ENCODE measurements around the gene SETD1A. TPM values are rescaled to one million over a fixed set of nuclear protein-coding genes. Genes with fewer than 3 reads are reported as not detected.

SETD1A gene
- total RNA-seq (2014; rRNA removed; shearing (Covaris generic)): 7.7 and 9.8 TPM in 2 replicates

DNA sequence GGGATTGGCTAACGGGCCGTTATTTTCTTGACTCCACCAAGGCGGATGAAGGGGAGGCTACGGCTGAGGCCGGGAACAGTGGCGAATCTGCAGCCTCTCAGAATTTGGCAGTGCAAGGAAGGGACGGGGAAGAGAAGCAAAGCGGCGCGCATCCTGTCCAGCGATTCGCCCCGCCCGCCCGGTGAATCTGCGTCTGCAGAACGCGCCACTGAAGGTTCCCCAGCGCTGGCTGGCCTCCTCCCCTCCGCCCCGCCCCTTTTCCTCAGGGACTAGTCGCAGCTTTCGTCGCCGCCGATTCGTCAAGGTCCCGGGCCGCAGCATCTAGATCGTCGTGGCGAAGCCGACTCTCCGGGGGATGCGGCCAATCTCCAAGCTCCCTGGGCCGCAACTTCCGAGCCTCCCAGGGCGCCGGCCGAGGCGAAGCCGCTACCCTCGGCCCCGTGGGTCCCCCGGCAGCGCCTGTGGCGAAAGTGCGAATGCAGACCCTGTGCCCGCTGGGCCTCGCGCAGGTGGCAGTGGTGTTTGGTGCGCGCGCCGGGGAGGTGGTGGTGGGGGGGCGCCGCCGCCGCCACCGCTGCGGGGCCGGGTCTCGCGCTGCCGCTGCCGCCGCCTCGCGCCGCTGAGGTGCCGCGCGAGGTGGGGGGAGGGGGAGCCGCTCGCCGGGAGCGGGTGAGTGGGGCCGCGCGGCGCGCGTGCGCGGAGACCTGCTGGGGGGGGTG, at the start of gene SETD1A:
Gene SETD1A, plus strand, starts transcription at position 299 of the 719 bp plus-strand sequence. CDS start 978 bp downstream, outside the sequence.
- DNase-seq (ENCODE audit: low spot score): peak; percentile 93

DNA sequence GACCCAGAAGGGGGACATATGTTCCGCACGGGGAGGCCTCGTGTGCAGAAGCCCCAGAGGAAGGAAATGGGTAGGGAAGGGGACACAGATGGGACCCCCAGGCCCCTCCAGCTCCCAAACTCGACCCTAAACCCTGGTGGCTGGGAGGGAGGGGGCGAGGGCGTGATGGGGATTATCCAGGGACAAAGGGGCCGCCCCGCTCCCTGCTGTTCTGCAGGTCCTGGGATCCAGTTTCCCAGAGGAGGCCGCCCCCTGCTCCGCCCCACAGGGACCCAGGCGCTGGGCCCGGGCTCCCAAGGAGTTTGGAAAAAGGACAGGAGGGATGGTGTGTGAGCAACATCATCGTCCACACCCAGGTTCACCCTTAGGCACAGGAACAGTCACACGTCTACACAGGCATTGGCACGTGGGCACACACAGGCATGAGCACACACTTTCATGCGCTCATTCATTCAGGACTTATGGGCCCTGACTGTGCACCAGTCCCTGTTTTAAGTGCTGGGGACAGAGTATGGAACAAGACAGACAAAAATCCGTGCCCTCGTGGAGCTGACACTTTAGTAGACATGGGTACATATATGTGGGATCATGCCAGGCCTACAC, 47.0 kb upstream of the SETD1A start:
- DNase-seq (ENCODE audit: low spot score): no peak

DNA sequence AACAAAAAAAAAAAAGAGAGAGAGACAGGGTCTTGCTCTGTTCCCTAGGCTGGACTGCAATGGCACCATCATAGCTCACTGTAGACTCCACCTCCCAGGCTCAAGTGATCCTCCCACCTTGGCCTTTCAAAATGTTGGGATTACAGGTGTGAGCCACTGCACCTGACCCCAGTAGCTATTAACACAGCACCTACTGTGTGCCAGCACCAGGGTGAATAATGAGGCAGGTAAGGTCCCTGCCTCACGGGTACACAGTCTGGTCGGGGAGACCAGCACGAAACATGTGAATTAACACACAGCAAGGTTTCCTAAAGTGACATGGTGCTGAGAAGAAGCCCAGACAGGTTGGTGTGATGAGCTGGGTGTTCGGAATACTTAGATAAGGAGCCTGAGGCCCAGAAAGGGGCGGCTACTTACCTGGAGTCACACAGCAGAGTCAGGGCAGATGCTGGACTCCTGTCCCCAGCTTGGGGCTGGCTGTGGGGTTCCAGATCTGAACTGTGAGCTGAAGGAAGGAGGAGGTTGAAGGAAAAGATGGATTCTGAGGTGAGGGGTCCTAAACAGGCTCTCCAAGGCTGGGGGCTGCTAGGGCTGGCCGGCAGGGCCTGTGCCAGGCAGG, 44.7 kb upstream of the SETD1A start:
- DNase-seq (ENCODE audit: low spot score): no peak

DNA sequence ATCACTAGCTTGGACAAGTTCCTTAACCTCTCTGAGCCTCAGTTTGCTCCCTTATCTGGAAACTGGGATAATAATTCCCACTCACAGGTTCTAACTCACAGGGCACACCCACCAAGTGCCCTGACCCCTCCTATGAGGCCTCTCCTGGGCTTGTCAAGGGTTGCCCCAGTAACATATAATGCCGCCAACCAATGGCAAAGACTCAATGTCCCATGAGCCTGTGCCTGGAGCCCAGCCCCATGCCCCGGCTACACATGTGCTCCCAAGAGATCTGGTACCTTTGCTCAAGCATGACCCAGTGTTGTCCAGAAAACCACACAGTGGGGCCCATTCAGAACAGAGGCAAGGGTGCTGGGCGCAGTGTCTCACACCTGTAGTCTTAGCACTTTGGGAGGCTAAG, 42.7 kb upstream of the SETD1A start:
- DNase-seq (ENCODE audit: low spot score): no peak

DNA sequence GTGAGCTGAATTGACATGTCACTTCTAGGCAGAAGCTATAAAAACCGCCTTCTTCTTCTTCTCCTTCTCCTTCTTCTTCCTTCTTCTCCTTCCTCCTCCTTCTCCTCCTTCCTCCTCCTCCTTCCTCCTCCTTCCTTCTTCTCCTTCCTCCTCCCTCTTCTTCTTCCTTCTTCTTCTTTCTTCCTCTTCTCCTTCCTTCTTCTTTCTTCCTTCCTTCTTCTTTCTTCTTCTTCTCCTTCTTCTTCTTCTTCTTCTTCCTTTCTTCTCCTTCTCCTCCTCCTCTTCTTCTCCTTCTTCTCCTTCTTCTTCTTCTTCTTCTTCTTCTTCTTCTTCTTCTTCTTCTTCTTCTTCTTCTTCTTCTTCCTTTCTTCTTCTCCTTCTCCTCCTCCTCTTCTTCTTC, 38.9 kb upstream of the SETD1A start:
- no peak for DNase-seq (ENCODE audit: low spot score)

DNA sequence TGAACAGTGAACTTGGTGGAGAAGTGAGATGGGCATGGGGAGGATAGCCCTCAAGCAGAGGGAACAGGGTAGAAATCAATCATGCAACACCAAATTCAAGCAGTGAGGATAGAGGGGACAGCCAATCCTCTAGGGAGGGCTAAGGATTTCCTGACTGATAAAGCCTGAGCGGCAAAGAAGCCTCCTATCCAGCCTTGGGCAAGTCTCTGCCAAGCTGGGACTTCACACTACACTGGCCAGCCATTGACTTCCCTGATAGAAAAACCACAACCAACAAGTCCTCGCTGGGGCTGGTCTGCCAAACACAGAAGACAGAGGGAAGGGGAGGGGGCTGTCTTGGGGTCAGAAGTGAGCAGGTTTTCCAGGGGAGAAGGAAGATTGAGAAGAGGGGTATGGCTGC, 36.7 kb upstream of the SETD1A start:
- DNase-seq (ENCODE audit: low spot score): no peak

DNA sequence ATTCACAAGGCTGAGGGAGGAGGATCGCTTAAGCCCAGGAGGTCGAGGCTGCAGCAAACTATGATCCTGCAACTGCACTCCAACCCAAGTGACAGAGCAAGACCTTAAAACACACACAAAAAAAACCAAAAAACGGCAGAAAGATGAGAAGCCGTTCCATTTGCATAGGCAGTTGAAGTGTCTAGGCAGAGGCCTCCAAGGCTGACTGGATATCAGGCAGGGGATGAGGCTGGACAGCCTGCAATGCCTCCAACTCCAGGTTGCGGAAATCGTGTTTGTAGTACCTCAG, 36.2 kb upstream of the SETD1A start:
- DNase-seq (ENCODE audit: low spot score): no peak

DNA sequence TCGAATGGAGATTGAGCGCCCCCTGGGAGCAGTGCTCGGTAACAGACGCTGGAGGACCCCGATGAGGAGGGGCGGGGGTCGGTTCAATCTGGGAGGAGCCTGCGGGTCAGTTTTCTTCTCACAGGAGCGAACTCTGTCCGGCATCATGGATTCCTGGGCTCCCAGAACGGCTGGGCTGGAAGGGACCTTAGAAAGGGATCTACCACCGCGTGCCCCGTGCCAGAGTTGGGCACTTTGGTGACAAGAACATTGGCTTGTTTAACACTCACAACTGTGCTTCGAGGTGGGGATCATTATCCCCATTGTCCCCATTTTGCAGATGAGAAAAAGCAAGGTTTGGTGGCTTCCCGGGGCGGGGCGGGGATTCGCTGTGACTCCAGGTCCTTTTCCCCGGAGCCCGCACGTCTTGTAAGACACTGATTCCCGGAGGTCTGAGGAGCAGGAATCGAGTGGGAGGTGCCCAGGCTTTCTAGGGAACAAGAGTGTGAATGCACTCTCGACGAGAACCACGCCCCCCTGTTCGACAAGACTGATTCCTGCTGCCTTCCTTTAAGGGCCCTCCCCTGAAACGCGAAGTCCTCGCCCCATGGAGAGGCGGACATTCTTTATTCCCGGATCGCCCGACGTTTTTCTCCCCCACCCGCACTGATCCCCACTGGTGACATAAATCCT, 35.7 kb upstream of the SETD1A start:
- DNase-seq (ENCODE audit: low spot score): peak; percentile 86

DNA sequence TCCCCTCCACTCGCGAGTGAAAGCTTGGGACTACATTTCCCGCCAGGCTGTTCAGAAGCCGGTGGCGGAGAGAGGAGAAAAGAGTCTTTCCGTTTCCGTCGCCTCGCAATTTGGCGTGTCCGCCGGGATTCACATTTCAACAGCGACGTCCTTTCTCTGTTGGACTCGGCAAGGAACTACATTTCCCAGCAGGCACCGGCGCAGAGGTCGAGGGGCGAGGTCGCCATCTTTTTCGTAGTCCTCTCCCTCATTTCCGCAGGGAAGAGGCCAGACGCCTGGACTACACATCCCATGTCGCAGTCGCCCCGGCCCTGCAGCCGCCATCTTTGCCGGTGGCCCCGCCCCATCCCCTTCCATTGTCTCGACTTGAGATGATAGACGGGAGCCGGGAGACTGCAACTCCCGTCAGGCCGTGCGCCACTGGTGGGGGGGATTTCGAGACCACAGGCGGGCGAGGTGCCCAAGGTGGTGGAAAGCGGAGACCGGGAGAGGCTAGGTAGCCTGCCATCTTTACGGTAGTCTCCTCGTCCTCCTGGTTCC, 35.1 kb upstream of the SETD1A start:
- peak; percentile 98 for DNase-seq (ENCODE audit: low spot score)

DNA sequence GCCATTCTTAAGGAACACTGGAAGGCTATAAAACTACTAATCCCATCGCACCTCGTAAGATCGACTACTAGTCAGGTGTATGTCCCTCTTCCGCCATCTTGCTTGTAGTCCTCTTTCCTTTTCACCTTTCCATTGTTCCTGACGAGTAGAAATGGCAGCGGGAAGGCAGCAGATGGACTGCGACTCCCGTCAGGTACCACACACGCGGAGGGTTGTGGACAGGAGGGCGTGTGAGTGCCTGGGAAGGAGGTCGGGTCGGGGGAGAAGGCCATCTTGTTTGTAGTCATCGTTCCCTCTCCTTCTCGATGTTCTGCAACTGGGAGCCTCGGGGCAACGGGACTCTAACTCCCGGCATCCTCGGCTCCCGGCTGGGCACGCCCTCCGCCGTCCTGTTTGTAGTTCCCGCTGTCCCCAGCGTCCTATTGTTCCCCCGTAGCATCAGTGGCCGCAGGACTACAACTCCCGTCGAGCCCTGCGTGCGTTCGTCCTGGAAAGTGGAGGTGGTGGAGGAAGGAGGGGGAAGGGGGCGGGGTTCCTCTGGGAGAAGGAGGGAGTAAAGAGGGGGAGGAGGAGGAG, 34.5 kb upstream of the SETD1A start:
- DNase-seq (ENCODE audit: low spot score): peak; percentile 99

DNA sequence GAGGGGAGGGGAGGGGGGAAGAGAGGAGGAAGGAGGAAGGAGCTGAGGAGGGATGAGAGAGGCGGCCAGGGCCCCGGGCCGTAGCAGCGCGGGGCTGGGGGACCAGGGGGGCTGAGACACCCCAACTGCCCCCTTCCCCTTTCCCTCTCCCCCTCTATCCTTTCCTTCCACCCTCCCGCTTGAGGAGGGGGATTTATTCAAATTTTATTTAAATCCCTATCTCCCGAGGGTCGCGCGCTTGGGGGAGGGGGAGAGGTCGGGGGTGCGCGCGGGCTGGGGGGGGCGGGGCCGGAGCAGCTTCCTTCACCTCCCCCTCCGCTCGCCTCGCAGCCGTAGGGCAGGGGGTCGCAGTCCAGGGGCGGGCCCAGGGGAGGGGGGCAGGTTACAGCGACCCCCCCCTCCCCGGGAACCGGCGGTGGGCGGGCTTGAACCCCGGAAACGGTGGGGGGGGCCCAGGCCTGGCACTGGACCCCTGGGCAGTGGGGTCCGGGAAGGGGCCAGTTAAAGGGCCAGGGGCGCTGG, 33.9 kb upstream of the SETD1A start, which contains the start of gene FBXL19:
Gene FBXL19, plus strand, starts transcription at position 19 of the 522 bp plus-strand sequence. CDS start 2,183 bp downstream, outside the sequence.
- no peak for DNase-seq (ENCODE audit: low spot score)

DNA sequence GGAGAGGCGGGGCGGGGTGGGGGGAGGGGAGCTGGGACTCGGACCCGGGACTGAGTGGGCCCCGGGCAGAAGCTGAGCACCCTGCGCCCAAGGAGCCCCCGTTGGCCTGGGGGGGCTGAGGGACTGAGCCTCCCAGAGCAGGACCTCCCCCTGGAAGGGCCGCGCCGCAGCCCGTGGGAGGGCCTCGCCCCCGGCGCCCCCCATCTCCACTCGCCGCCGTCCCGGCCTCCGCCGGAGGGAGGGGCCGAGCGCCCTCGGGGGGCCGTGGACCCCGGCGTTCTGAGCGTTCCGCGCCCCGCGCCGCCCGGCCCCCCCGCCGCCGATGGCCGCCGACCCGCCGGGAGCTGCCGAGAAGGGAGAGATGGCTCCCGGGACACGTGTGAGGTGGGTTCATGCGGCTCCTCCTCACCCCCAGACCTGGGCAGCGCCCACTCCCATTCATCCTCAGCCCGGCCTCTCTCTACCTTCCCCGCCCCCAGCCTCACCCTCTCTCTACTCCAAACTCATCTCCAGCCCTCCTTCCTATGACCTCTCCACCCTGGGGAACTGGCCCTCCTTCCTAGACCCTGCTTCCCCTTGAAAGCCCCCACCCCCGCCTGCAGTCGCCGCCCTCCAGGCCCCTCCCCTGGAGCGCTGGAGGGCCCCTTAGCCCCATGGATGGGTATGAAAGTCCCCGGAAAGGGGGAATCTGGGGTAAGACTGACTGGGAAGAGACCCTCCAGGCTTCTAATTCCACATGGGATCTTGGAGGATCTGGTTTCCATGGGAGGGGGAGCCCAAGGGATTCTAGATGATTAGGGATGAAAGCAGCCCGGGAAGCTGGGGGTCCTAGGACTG, 33.3 kb upstream of the SETD1A start:
- no peak for DNase-seq (ENCODE audit: low spot score)

DNA sequence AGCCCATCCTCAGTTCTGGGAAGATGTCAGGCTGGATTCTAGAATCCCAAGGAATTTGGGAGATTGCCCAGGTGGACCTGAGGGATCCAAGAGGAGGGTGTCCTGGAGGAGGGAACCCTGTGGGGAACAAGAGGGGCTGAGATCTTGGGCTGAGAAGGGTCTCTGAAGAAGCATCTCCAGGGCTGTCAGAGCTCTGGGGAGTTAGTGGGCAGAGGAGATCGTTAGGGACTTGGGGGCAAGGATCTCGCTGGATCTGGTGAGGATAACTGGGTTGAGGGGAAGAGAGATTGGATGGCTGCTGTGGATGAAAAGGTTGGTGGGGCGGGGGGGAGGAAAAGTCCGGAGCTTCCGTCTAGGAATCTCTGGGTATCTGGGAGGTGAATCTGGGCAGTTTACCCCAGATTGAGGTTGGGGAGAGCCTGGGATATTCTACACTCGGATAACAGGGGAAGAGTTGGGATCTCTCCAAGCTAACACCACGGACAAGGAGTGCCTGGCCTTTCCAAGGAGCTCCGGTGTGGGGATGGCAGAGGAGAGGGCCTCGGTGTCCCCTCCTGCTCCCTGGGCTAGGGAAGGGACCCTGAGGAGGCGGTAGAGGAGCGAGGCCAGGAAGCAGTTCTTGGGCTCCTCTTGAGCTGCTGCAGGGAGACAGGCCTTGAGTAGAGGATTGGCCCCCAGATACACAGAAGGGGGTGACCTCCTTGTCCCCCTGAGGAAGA, 32.5 kb upstream of the SETD1A start:
- DNase-seq (ENCODE audit: low spot score): no peak

DNA sequence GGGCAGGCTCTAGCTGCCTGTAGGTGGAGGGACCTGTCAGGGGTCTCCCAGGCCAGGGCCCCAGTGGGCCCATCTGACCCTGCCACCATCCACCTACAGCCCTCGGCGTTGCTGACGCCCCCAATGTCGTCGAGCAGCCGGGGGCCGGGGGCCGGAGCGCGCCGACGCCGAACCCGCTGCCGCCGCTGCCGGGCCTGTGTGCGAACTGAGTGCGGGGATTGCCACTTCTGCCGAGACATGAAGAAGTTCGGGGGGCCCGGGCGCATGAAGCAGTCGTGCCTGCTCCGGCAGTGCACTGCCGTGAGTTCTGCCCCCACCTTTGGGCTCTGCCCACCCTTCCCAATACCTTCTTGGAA, 31.9 kb upstream of the SETD1A start:
- no peak for DNase-seq (ENCODE audit: low spot score)

DNA sequence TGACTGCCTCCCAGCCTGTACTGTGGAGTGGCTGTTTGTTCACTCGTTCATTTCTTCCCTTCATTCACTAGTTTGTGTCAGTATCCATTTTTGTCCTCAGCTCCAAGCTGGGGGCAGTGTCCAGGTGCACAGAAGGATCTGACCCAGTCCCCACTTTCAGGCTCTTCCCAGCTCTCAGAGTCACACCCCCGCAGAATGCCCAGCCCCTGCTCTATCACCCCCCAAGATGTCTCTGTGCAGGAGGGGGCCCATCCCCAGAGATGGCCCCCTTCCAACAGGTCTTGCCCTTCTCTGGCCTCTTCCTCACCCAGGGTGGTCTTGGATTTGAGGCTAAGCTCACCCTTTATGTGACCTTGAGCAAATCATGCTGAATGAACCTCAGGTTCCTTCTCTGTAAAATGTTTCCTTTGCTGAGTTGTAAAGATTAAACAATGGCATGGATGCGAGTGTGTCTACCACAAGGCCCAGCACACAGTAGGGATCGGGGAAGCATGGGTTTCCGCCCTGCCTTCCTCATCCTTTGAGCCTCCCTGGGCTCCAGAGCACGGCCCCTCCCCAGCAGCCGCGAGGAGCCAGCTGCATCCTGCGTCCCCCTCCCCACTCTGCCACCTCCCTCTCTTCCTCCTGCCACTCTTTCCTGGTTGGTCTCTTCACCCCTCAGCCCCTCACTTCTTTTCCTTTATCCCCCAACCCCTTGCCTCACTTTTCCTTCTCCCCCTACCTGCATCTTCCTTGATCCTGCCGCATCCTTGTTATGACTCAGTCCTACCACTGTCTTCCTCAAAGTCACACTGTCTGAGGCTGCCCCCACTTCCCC, 31.4 kb upstream of the SETD1A start:
- DNase-seq (ENCODE audit: low spot score): no peak

DNA sequence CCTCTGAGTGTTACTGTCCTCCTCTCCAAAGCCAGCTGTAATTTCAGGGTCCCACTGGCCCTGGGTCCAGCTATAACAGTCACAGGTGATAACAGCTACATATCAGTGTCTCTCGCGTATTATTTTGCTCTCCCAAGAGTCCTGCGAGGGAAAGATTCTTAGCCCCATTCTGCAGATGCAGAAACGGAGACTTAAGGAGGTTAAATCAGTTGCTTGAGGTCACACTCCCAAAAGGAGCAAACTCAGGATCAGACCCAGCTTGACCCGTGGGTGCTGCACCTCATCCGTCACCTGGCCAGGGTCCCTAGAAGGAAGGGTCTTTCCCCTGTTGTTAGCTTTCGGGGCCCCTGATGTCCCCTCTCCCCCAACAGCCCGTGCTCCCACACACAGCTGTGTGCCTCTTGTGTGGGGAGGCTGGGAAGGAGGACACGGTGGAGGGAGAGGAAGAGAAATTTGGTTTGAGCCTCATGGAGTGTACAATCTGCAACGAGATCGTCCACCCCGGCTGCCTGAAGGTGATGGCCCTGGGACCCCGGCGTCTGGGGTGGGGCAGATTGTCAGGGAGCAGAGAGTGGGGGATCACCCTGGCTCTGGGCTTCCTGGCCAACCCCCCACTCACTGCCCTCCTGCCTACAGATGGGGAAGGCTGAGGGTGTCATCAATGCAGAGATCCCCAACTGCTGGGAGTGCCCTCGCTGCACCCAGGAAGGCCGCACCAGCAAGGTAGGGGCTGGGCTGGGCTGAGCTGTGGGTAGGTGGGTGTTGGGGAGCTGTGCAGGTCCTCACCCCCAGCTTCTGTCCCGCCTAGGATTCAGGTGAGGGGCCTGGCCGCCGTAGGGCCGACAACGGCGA, 30.4 kb upstream of the SETD1A start:
- no peak for DNase-seq (ENCODE audit: low spot score)

DNA sequence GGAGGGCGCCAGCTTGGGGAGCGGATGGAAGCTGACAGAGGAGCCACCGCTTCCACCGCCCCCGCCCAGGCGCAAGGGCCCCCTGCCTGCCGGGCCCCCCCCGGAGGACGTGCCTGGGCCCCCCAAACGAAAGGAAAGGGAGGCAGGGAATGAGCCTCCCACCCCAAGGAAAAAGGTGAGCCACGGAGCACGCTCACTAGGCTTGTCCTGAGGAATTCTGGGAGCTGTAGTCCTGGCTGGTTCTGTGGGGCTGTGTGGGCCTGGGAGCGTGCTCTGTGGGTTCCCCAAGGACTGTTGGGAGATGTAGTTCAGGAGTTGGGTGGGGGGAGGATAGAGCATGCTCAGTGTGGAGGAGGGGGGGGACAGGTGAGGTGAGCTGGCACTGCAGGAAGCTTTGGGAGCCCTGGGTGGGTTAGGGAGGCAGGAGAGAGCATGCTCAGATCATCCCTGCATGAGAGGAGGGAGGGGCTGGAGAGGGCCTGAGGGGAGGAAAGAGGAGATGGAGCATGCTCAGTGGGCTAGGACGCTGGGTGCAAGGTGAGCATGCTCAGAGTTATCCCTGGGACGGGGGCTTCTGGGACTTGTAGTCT, 29.7 kb upstream of the SETD1A start:
- DNase-seq (ENCODE audit: low spot score): peak; percentile 56

DNA sequence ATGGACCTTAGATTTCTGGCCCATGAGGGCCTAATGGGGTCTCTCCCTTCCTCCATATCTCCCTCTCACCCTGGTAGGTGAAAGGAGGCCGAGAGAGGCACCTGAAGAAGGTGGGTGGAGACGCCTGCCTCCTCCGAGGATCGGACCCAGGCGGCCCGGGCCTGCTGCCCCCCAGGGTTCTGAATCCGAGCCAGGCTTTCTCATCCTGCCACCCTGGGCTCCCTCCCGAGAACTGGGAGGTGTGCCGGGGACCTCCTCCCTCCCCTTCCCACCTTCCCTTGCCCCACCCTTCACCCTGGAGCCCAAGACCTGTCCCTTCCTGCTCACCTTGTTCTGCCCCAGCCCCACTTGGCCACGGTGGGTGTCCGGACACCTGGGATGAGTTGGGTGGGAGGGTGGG, 29.2 kb upstream of the SETD1A start:
- no peak for DNase-seq (ENCODE audit: low spot score)

Measured in HT-29 (cell line).